Skin of body (tissue), 2 donors: ENCODE measurements around the gene PHF19. TPM values are rescaled to one million over a fixed set of nuclear protein-coding genes. Genes with fewer than 3 reads are reported as not detected.

Source experiments
- DNase-seq: peaks from one replicate; lab custom pipeline; 2025; lab: John Stamatoyannopoulos, UW
- total RNA-seq: library from RNA; depleted of rRNA; stranded (reverse); fragments of >200 nt; gene quantifications from one replicate; pipeline ENCODE4 v1.2.3, GENCODE V29; 2014

PHF19 gene
- 23.5 TPM for total RNA-seq

- no peak for DNase-seq
These were observed at the start of gene PHF19 for GRCh38 chr9:120876842-120877240. TSS of gene PHF19 (minus strand) at chr9:120877188. CDS start at chr9:120874741, 2,447 bp downstream.

GRCh38 chr9:120926397-120926928, 49.5 kb upstream of the PHF19 start, which contains the start of gene TRAF1:
TSS of gene TRAF1 (minus strand) at chr9:120926796. CDS start at chr9:120926075, 721 bp downstream.
- DNase-seq: no peak

GRCh38 chr9:120925535-120926396, 48.8 kb upstream of the PHF19 start:
- DNase-seq: no peak

GRCh38 chr9:120924698-120925534, 47.9 kb upstream of the PHF19 start:
- DNase-seq: no peak

- DNase-seq: no peak
These were observed 46.8 kb upstream of the PHF19 start for GRCh38 chr9:120923620-120924328.

- no peak for DNase-seq
These were observed 45.6 kb upstream of the PHF19 start for GRCh38 chr9:120922404-120923195.

- DNase-seq: no peak
These were observed 44.7 kb upstream of the PHF19 start for GRCh38 chr9:120921661-120922181.

GRCh38 chr9:120920806-120921178, 43.8 kb upstream of the PHF19 start:
- DNase-seq: no peak

GRCh38 chr9:120919843-120920805, 43.1 kb upstream of the PHF19 start:
- DNase-seq: no peak

- DNase-seq: peak; percentile 53
These were observed 42.2 kb upstream of the PHF19 start for GRCh38 chr9:120918931-120919842.

- no peak for DNase-seq
These were observed 41.2 kb upstream of the PHF19 start for GRCh38 chr9:120917929-120918762.

- DNase-seq: no peak
These were observed 40.2 kb upstream of the PHF19 start for GRCh38 chr9:120916991-120917880.

GRCh38 chr9:120916588-120916987, 39.6 kb upstream of the PHF19 start:
- DNase-seq: peak; percentile 22

- no peak for DNase-seq
These were observed 39.0 kb upstream of the PHF19 start for GRCh38 chr9:120915854-120916470.

- DNase-seq: no peak
These were observed 38.0 kb upstream of the PHF19 start for GRCh38 chr9:120914953-120915352.

GRCh38 chr9:120914396-120914795, 37.4 kb upstream of the PHF19 start:
- DNase-seq: no peak
